ENCODE data around the gene RPS15A.

The RPS15A gene

GRCh38 chr16:18801145-18801972 is 11.2 kb upstream of the RPS15A start, which contains the start of gene ARL6IP1:
Gene ARL6IP1, minus strand, starts transcription at chr16:18801549. Its CDS starts 83 bp downstream, at chr16:18801466.
- H3K4me3 ChIP-seq = peak within 1 kb of the TSS; percentile 78
- peak within 1 kb of the TSS; percentile 82 for H3K27ac ChIP-seq
- peaks cover 31% of the 10 kb centered on the region for H3K36me3 ChIP-seq (ENCODE audit: insufficient read depth, low read length)

GRCh38 chr16:18800775-18801144 is 10.6 kb upstream of the RPS15A start:
- peak overlapping the region; percentile 93 for H3K9ac ChIP-seq (ENCODE audit: insufficient read length)
- H3K9me3 ChIP-seq (ENCODE audit: low read depth, low read length) = no peaks in the 10 kb centered on the region
- no peak for TF ChIP-seq POLR2AphosphoS5 (IDR thresholded peaks at IDR 0.05; ENCODE audit: borderline replicate concordance, low read depth, low read length)
- no peak for TF ChIP-seq EZH2 (IDR thresholded peaks at IDR 0.05)
- TF ChIP-seq FOXP2 (optimal IDR thresholded peaks at IDR 0.05; ENCODE audit: control extremely low read depth, extremely low read length, insufficient read depth) = no peak
- peaks cover 37% of the 10 kb centered on the region for H3K36me3 ChIP-seq (ENCODE audit: insufficient read depth, low read length)
- H3K27ac ChIP-seq = no peak overlapping the region; the same call in 1 of the 2 replicates
- peak overlapping the region; percentile 78 for H3K4me3 ChIP-seq
- no peak for DNase-seq (ENCODE audit: low read depth, low spot score)

More at GRCh38 chr16:18801145-18801972, 11.2 kb upstream of the RPS15A start, which contains the start of gene ARL6IP1:
- Histone ChIP-seq H3K9ac (ENCODE audit: insufficient read length) (peak within 1 kb of the TSS; percentile 93), H3K9me3 (ENCODE audit: low read depth, low read length) (no peaks in the 10 kb centered on the region)
- DNase-seq (ENCODE audit: low read depth, low spot score) = peak; percentile 95
- peak; percentile 24 for TF ChIP-seq FOXP2 (optimal IDR thresholded peaks at IDR 0.05; ENCODE audit: control extremely low read depth, extremely low read length, insufficient read depth)
- TF ChIP-seq POLR2AphosphoS5 (IDR thresholded peaks at IDR 0.05; ENCODE audit: borderline replicate concordance, low read depth, low read length) = peak; percentile 99
- no peak for TF ChIP-seq EZH2 (IDR thresholded peaks at IDR 0.05)

- H3K27ac ChIP-seq = no peak overlapping the region
- no peaks in the 10 kb centered on the region for H3K9me3 ChIP-seq (ENCODE audit: low read depth, low read length)
- peak overlapping the region; percentile 93 for H3K9ac ChIP-seq (ENCODE audit: insufficient read length)
- H3K36me3 ChIP-seq (ENCODE audit: insufficient read depth, low read length) = peaks cover 42% of the 10 kb centered on the region
- no peak for DNase-seq (ENCODE audit: low read depth, low spot score)
- H3K4me3 ChIP-seq = peak overlapping the region; percentile 78
- TF ChIP-seq POLR2AphosphoS5 (IDR thresholded peaks at IDR 0.05; ENCODE audit: borderline replicate concordance, low read depth, low read length) (no peak), EZH2 (IDR thresholded peaks at IDR 0.05) (no peak), FOXP2 (optimal IDR thresholded peaks at IDR 0.05; ENCODE audit: control extremely low read depth, extremely low read length, insufficient read depth) (no peak)
Observed at GRCh38 chr16:18800293-18800692, 10.2 kb upstream of the RPS15A start.

GRCh38 chr16:18799500-18799899 is 9.4 kb upstream of the RPS15A start:
- peaks cover 50% of the 10 kb centered on the region for H3K36me3 ChIP-seq (ENCODE audit: insufficient read depth, low read length)
- no peaks in the 10 kb centered on the region for H3K9me3 ChIP-seq (ENCODE audit: low read depth, low read length)
- DNase-seq (ENCODE audit: low read depth, low spot score) = no peak
- H3K27ac ChIP-seq = no peak overlapping the region
- TF ChIP-seq EZH2 (IDR thresholded peaks at IDR 0.05) (no peak), FOXP2 (optimal IDR thresholded peaks at IDR 0.05; ENCODE audit: control extremely low read depth, extremely low read length, insufficient read depth) (no peak), POLR2AphosphoS5 (IDR thresholded peaks at IDR 0.05; ENCODE audit: borderline replicate concordance, low read depth, low read length) (no peak)
- peak overlapping the region; percentile 93 for H3K9ac ChIP-seq (ENCODE audit: insufficient read length)
- peak overlapping the region; percentile 78 for H3K4me3 ChIP-seq

GRCh38 chr16:18797746-18798145 is 7.6 kb upstream of the RPS15A start:
- peak overlapping the region; percentile 20 for H3K9ac ChIP-seq (ENCODE audit: insufficient read length)
- no peaks in the 10 kb centered on the region for H3K9me3 ChIP-seq (ENCODE audit: low read depth, low read length)
- H3K36me3 ChIP-seq (ENCODE audit: insufficient read depth, low read length) = peaks cover 66% of the 10 kb centered on the region
- no peak for DNase-seq (ENCODE audit: low read depth, low spot score)
- no peak overlapping the region for H3K27ac ChIP-seq
- TF ChIP-seq EZH2 (IDR thresholded peaks at IDR 0.05) (no peak), FOXP2 (optimal IDR thresholded peaks at IDR 0.05; ENCODE audit: control extremely low read depth, extremely low read length, insufficient read depth) (no peak), POLR2AphosphoS5 (IDR thresholded peaks at IDR 0.05; ENCODE audit: borderline replicate concordance, low read depth, low read length) (no peak)
- no peak overlapping the region for H3K4me3 ChIP-seq

GRCh38 chr16:18796377-18796776 is 6.2 kb upstream of the RPS15A start:
- no peak for DNase-seq (ENCODE audit: low read depth, low spot score)
- H3K9me3 ChIP-seq (ENCODE audit: low read depth, low read length) = no peaks in the 10 kb centered on the region
- H3K9ac ChIP-seq (ENCODE audit: insufficient read length) = no peak overlapping the region
- 0 out of 2 replicates have a peak overlapping the region, but pooled peaks have one; percentile 15 for H3K27ac ChIP-seq
- peaks cover 79% of the 10 kb centered on the region for H3K36me3 ChIP-seq (ENCODE audit: insufficient read depth, low read length)
- TF ChIP-seq FOXP2 (optimal IDR thresholded peaks at IDR 0.05; ENCODE audit: control extremely low read depth, extremely low read length, insufficient read depth) (no peak), EZH2 (IDR thresholded peaks at IDR 0.05) (no peak), POLR2AphosphoS5 (IDR thresholded peaks at IDR 0.05; ENCODE audit: borderline replicate concordance, low read depth, low read length) (no peak)
- no peak overlapping the region for H3K4me3 ChIP-seq

- H3K36me3 ChIP-seq (ENCODE audit: insufficient read depth, low read length) = peaks cover 87% of the 10 kb centered on the region
- H3K27ac ChIP-seq = peak overlapping the region; percentile 33
- no peaks in the 10 kb centered on the region for H3K9me3 ChIP-seq (ENCODE audit: low read depth, low read length)
- no peak overlapping the region for H3K9ac ChIP-seq (ENCODE audit: insufficient read length)
- TF ChIP-seq EZH2 (IDR thresholded peaks at IDR 0.05) (no peak), FOXP2 (optimal IDR thresholded peaks at IDR 0.05; ENCODE audit: control extremely low read depth, extremely low read length, insufficient read depth) (no peak), POLR2AphosphoS5 (IDR thresholded peaks at IDR 0.05; ENCODE audit: borderline replicate concordance, low read depth, low read length) (no peak)
- H3K4me3 ChIP-seq = no peak overlapping the region
- DNase-seq (ENCODE audit: low read depth, low spot score) = no peak
Observed at GRCh38 chr16:18792836-18793433, 2.8 kb upstream of the RPS15A start.

GRCh38 chr16:18789515-18789849 is 652 bp downstream of the RPS15A start:
- H3K27ac ChIP-seq = peak overlapping the region; percentile 94
- H3K9me3 ChIP-seq (ENCODE audit: low read depth, low read length) = no peaks in the 10 kb centered on the region
- H3K4me3 ChIP-seq = peak overlapping the region; percentile 99
- H3K36me3 ChIP-seq (ENCODE audit: insufficient read depth, low read length) = peaks cover 87% of the 10 kb centered on the region
- TF ChIP-seq POLR2AphosphoS5 (IDR thresholded peaks at IDR 0.05; ENCODE audit: borderline replicate concordance, low read depth, low read length) = no peak
- TF ChIP-seq FOXP2 (optimal IDR thresholded peaks at IDR 0.05; ENCODE audit: control extremely low read depth, extremely low read length, insufficient read depth) = no peak
- TF ChIP-seq EZH2 (IDR thresholded peaks at IDR 0.05) = no peak
- H3K9ac ChIP-seq (ENCODE audit: insufficient read length) = peak overlapping the region; percentile 100
- DNase-seq (ENCODE audit: low read depth, low spot score) = no peak

Measured in SK-N-MC (cell line).